GM18907 (cell line): Measurements from ENCODE around the gene C1orf159.
A peak's percentile ranks its signal among the peaks of the same experiment; 100 is the strongest.
"Not testable (repeated sequence)": the region's sequence is repeated elsewhere in the genome, so short reads cannot be mapped to it uniquely, and the experiment has no call there.

Experiments used
- ATAC-seq: cut with Tn5 transposase; IDR thresholded peaks from one replicate; pipeline ENCODE4 v1.9.1; 2021; ENCODE audit warnings: mild to moderate bottlenecking, moderate library complexity; ENCODE audit not compliant: unreplicated experiment

The C1orf159 gene

DNA sequence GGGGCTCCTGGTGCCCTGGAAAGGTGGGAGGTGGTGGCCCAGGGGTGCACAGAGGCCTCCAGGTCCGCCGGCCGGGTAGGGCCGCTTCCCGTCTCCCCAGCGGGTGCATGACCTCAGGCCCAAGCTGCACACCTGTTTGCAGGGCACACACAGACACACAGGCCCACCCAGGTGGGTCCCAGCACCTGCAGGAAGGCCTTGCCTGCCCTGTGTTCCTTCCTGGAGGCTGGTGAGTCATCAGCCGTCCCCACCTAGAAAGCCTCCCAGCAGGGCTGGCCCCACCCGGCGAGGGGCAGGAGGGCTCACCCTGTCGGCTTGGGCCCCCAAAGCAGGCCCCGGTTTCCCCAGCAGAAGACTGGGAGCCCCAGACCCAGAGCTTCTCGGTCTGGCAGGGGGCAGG lies 34.2 kb upstream of the C1orf159 start:
- ATAC-seq: no peak

DNA sequence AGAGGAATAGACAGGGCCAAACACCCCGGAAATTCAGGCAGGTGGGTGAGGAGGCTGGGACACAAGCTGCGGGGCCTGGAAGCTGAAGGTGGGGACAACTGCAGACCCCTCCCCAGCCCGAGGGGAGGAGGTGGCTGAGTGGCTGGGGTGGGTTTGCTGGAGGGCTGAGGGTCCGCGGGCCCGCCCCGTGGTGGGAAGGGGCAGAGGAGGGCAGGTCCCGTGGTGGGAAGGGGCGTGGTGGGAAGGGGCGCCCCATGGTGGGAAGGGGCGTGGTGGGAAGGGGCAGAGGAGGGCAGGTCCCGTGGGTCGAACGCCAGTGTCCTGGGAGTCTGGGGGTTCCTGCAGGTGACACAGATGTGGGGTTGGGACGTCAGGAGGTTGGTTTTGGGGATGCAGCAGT lies 33.5 kb upstream of the C1orf159 start:
- ATAC-seq: no peak

DNA sequence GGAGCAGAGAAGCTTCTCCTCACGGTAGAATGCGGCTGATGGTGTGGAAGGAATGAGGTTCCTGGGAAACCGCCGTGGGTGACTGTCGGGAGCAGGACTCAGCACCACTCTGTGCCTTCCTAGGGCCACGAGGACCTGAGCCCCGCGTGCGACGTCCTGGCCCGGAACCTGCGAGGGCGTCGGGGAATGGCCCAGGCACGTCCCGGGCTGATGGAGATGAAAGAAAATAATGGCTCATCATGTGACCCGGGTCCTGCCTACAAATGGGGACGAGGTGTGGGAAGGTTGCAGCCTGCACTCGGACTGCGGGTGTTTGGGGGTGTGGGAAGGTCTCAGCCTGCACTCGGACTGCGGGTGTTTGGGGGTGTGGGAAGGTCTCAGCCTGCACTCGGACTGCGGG lies 32.7 kb upstream of the C1orf159 start:
- no peak for ATAC-seq

DNA sequence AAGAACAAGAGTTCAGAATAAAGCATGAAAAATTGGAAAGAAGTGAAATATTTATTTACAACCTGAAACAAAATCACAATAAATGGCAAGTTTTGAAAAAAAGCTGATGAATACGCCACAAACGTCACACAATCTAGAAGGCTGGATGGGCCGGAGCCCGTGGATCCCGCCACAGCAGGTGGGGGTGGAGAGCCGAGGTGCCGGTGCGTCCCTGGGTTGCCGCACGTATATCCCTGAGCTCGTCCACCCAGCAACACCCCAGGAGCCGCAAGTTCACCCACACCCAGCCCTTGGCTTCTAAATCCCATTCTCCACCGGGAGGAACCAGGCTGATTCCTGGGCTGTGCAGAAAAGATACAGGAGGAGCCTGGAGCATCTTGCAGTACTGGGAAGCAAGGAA lies 32.2 kb upstream of the C1orf159 start:
- no peak for ATAC-seq

DNA sequence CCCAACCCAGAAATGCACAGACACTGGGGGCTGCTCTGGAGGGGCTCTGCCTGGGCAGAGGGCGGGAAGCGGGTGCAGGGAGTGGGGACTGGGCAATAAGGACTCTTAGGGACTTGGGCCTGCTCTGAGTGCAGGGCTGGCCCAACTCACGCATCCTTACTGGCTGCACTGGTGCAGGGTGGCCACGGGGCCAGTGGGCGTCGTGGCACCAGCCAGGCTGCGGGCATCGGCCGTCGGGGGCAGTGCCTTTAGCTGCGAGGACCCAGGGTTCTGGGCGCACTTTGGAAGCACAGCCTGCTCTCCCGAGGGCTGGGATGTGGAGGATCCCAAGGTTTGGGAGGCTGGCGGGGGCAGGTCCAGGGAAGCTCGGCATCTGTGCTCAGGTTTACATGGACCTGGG lies 30.7 kb upstream of the C1orf159 start:
- no peak for ATAC-seq

DNA sequence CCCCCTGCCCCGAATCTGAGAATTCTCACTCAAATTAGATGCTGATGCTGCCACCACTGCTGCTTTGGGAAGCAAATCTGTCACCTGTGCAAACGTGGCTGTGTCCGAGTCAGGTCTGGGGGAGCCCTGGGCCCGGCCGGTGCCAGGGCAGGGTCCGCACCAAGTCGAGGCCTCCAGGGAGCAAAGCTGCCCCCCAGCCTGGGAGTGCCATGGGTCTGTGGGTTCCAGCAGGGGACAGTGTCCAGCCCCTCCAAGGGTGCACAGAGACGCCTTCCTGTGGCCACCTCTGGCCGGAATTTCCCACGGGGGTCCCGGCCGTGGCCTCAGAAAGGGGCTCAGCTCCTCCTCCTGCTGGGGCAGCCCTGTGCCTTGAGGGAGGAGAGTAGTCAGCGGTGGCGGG lies 30.1 kb upstream of the C1orf159 start:
- no peak for ATAC-seq

DNA sequence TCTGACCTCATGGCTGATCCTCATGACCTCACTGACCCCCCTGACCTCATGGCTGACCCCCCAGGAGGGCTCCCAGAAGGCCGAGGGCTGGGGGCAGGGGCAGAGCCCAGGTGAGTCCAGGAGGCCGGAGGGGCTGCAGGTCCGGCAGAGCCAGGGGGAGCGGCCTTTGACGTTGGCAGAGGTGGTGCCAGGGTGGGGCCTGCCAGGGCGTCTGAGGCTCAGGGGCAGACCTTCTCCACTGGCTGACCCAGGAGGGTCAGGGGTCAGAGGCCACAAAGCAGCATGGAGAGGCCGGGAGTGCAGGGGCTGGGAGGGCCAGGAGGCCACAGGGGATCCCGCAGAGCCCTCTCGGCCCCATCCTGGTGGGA lies 29.6 kb upstream of the C1orf159 start:
- ATAC-seq: no peak

DNA sequence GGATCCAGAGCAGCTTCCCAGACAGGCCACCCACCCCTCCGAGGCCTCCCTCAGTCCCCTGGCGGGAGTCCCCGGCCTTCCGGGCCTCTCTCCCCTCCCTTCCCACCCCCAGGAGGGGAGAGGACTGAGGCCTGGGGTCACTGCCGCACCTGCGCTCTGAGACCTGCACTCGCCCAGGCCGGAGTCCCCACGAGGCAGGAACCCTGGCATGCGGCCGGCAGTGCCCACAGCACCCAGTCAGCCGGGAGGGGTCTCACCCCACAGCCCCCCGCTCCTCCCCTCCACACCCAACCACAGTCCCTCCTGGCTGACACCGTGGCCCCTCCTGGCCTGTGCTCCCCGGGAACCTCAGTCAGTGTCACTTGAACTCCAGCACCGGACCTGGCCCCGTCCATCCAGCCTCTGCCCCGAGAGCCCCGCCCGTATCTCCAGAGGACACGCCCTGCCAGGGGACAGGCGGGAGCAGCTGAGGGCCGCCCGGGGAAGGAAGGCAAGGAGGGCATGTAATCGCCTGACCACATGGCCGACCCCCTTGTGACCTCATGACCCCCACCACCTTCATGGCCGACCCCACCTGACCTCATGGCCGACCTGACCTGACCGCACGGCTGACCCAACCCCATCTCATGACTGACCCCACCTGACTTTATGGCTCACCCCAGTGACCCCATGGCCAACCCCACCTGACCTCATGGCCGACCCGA lies 29.1 kb upstream of the C1orf159 start:
- ATAC-seq: no peak

DNA sequence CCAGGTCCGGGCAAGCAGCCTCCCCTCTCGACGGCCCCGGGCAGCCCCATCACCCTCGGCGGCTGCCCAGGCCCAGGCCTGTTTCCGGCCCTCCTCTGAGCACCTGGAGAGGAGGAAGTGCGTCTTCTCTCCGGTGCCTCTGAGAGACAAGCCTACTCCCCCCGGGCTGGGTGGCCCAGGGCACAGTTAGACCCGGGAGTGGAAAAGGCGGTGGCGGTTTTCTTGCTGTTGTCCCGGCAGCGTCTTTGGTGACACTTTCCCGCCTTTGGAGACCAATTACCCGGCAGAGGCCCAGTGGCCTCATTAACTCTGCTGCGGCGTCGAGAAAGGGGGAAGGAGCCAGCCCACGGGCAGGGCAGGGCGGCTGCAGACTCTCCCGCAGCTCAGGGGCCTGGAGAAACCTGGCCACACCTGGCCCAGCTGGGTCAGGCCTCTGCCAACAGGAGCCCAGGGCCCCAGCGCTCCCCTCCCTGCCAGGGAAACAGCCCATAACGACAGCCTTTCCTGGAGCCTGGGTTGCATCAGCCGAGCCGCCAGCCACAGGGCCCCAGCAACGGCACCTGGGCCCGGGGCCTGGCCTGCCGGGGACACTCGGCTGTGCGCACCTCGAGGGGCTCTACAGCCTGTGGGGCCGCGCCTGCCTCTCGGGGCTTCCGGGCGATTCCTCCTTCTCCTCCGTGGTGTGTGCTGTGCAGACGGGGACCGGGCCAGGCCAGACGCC lies 28.4 kb upstream of the C1orf159 start:
- ATAC-seq: no peak

DNA sequence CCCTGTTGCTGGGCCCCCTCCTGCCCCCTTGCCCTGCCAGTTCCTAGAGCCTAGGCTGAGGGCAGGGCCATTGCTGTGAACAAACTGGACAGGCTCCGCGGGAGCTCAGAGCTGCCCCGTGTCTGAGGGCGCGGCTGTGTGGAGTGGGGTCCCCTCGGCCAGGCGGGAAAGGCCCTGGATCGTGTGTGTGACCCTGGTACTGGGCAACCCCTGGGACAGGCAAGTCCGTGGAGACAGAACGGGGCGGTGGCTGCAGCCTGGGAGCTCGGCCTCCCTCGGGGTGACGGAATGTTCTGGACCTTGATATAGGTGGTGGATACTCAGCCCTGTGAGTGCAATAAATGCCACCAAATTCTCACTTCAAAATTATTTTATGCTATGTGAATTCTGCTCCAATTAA lies 27.7 kb upstream of the C1orf159 start:
- no peak for ATAC-seq

DNA sequence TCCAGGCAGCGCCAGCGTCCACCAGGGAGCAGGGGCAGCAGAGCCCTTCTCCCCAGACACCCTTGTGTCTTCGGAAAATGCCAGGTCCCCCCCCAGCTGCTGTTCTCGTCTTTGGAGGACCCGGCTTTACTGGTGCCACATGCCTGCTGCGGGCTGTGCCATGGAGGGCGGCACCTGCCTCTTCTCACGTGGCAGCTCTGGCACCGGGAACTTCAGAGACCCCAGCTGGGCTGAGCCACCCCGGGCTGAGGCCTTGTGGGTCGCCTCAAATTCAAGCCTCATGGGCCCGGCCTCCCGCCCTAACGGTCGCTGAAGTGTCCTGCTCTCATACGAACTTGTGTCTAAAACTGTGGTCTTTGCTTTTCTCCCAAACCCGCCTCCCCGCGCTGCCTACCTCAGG lies 27.0 kb upstream of the C1orf159 start:
- ATAC-seq: no peak

DNA sequence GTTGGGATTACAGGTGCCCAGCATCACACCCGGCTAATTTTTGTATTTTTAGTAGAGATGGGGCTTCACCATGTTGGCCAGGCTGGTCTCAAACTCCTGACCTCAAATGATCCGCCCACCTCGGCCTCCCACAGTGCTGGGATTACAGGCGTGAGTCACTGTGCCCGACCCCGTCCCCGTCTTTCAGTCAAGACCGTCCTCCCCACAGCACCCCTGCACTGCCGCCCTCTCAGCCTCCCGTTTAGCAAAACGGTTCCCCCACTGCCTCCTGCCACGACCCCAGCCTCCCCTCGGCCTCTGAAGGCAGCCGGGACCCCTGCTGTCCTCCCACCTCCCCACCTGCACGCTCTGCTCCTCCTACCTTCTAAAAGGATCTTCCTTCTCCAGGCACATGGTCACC lies 26.5 kb upstream of the C1orf159 start:
- not testable (repeated sequence) for ATAC-seq

DNA sequence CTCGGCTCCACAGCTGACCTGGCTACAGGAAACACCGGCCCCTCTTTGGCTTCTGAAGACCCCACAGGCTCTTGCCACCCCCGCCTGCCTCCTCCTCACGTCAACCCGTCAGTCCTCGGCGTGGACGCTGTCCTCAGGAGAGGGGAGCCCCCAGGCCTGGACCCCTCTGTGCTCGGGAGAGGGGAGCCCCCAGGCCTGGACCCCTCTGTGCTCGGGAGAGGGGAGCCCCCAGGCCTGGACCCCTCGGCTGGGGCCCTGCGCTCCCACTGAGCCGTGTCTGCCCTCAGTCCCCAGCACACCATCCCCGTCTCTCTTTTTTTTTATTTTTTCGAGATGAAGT lies 26.0 kb upstream of the C1orf159 start:
- ATAC-seq: no peak

DNA sequence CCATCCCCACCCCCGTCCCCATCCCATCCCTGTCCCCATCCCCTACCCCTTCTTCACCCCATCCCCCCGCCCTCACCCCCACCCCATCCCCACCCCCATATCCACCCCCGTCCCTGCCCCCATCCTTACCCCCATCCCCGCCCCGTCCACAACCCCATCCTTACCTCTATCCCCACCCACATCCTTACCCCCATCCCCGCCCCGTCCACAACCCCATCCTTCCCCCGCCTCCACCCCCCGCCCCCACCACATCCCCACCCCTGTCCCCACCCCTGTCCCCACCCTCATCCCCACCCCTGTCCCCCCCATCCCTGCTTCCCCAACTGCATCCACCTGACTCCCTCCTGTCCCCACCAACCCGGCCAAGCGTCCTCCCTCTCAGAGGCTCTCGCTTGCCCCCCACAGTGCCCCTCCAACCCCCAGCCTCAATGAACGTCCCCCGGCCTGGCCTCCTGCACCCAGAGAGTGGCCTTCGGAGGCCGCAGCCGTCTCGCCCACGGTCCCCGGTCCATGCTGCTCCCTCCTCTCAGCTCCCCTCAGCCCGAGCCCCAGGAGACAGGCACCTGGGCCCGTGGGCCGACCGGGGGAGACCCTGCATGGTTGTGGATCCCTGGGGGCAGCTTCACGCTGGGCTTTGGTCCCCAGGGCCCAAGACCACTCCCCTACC lies 25.5 kb upstream of the C1orf159 start:
- ATAC-seq: no peak

DNA sequence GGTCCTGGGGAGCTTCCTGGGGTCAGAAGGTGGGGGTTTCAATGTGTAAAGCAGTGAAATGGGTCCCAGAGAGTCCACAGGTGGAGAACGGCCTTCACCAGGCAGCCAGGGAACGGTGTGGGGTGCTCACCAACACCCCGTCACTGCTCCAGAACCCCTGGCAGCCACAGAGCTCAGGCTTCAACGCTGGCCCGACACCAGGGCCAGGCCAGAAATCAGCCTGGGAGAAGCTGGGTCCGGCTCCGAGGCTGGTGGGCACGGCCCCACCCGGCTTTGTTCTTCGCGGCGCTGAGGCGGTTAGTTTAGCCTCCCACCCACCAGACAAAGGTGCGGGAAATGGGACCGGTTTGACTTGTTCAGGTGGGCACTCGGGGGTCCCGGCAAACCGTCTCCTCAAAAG lies 24.8 kb upstream of the C1orf159 start:
- ATAC-seq: no peak

DNA sequence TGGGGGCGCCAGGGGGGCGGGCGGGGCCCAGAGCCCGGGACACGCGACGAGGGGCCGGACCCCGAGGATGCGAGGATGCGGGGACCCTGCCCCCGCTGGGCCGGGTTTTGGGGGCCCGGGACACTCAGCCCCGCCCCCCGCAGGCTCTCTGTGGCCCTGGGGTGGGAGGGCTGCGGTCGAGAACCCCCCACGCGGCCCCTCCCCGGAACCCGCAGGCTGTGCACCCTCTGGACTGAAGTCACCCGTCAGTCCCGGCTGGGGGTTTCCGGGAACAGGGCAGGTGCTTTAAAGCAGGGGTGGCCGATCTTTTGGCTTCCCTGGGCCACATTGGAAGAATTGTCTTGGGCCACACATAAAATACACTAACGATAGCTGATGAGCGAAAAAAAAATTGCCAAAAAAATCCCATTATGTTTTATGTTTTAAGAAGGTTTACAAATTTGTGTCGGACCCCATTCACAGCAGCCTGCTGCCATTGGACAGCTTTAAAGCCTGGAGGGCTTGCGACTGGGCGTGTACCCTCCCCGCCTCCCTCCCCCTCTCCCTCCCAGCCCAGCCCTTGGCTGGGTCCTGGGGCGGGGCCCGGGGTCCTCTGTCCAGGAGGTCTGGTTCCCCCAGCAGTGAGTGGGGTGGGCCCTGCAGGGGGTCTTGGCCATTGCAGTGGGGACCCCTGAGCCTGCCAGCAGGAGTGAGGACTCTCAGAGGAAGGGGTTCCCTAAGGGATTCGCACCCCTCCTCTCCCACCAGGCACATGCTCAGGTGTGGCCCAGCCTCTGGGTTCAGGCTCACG lies 21.6 kb upstream of the C1orf159 start:
- ATAC-seq: peak; percentile 48

DNA sequence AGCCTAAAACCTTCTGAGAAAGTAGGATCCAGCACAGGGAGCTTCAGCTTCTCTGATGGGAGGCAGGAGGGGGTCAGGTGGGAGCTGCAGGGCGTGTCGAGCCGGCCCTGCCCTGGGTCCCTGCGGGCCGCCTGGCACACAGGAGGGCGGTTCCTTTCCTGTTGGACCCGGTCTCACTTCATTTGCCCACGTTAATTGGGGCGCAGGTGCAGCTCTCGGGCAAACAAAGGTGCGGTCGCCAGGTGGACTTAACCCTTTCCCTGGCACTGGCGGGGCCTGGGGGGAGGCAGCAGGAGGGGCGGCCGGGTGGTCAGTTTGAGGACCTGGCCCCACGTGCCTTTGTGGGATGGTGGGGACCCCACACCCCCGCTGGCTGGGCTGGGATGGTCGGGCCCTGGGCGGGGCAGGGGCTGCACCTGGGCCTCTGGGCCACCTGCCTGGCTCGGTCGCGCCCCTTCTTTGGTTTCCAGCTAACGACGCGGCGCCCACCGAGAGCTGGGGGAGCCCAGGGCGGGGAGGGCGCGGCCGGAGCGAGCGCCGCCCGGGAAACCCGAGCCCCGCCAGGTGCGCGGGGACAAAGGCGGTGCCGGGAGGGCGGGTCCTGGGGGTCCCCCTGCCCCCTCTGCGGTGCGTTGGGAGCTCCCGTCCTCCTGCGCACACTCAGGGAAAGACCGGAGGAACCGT lies 20.8 kb upstream of the C1orf159 start:
- peak; percentile 30 for ATAC-seq

DNA sequence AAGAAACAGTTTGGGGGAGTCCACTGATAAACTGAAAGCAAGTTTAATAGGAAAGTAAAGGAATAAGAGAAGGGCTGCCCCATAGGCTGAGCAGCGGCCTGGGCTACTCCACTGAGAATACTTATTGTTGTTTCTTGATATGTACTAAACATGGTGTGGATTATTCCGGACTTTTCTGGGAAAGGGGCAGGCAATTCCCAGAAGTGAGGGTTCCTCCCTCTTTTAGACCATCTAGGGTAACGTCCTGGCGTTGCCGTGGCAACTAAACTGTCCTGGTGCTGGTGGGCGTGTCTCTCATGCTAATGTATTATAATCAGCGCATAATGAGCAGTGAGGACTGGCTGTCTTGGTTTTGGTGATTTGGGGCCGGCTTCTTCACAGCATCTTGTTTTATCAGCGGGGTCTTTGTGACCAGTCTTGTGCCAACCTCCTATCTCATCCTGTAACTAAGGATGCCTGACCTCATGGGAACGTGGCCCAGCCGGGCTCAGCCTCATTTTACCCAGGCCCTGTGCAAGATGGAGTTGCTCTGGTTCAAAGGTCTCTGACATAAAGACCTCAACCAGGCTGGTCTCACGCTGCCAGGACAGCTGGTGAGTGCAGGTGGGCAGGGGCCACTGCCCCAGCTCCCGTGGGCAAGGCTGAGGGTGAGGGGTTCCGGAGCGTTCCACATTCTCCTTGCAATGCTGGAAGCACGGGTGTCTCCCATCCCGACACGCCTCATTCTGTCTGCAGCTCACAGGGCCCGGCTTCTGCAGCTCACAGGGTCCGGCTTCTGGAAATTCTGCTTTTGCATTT lies 19.6 kb upstream of the C1orf159 start:
- ATAC-seq: no peak

DNA sequence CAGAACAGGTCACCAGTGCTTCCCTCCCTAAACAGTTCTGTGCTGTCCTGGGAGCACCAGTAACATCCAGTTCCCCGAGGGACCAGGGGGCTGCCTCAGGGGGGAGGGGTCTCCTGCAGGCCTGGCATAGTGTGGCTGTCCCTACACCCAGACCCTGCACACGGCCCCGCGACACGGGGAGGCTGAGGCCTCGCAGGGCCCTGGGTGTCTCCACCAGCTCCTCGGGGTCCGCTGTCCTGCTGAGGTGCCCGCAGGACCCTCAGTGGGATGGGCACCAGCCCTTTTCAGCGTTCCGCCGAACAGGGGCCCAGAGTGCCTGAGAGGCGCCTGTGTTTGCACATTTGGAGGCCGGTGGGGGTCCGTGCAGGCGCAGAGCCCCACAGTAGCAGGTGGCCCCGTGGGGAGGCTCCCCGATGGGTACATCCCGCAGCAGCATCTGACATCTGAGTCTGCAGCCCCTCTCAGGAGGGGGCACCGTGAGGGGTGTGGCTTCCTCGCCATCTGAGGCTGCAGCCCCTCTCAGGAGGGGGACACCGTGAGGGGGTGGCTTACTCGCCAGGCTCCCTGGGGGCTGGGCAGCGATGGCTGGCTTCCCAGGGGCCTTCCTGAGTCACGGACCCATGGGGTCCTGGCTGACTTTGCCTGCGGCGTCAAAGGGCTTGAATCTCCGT lies 18.5 kb upstream of the C1orf159 start:
- ATAC-seq: no peak
